GM21529 (cell line): ENCODE results near the gene PCSK5.
"Not testable (repeated sequence)": the region's sequence is repeated elsewhere in the genome, so short reads cannot be mapped to it uniquely, and the experiment has no call there.

Experiments
- ATAC-seq: cut with Tn5 transposase; IDR thresholded peaks from one replicate; pipeline ENCODE4 v1.9.1; 2021; ENCODE audit not compliant: unreplicated experiment

PCSK5 gene

GRCh38 chr9:76341616-76342015 is 451.1 kb downstream of the PCSK5 start:
- ATAC-seq: no peak

GRCh38 chr9:76342201-76342600 is 451.7 kb downstream of the PCSK5 start:
- no peak for ATAC-seq

- no peak for ATAC-seq
These were observed 452.4 kb downstream of the PCSK5 start for GRCh38 chr9:76342858-76343257.

- no peak for ATAC-seq
These were observed 459.4 kb downstream of the PCSK5 start for GRCh38 chr9:76349865-76350264.

- peak; percentile 51 for ATAC-seq
These were observed 460.5 kb downstream of the PCSK5 start for GRCh38 chr9:76351006-76351405.

GRCh38 chr9:76352026-76352620 is 461.6 kb downstream of the PCSK5 start:
- ATAC-seq: no peak

- no peak for ATAC-seq
These were observed 462.8 kb downstream of the PCSK5 start for GRCh38 chr9:76353280-76353679.

GRCh38 chr9:76354221-76354620 is 463.7 kb downstream of the PCSK5 start:
- ATAC-seq: no peak

GRCh38 chr9:76355886-76356285 is 465.4 kb downstream of the PCSK5 start:
- no peak for ATAC-seq

- no peak for ATAC-seq
These were observed 467.1 kb downstream of the PCSK5 start for GRCh38 chr9:76357555-76357954.

- no peak for ATAC-seq
These were observed 468.3 kb downstream of the PCSK5 start for GRCh38 chr9:76358628-76359280.

- no peak for ATAC-seq
These were observed 468.9 kb downstream of the PCSK5 start for GRCh38 chr9:76359365-76359764.

GRCh38 chr9:76359766-76360165 is 469.3 kb downstream of the PCSK5 start:
- no peak for ATAC-seq

GRCh38 chr9:76362332-76363031 is 472.0 kb downstream of the PCSK5 start:
- ATAC-seq: not testable (repeated sequence)

- ATAC-seq: no peak
These were observed 472.5 kb downstream of the PCSK5 start for GRCh38 chr9:76363032-76363395.

- ATAC-seq: no peak
These were observed 474.6 kb downstream of the PCSK5 start for GRCh38 chr9:76365028-76365427.

GRCh38 chr9:76366275-76366674 is 475.8 kb downstream of the PCSK5 start:
- no peak for ATAC-seq

GRCh38 chr9:76369583-76369982 is 479.1 kb downstream of the PCSK5 start:
- no peak for ATAC-seq

- ATAC-seq: no peak
These were observed 480.0 kb downstream of the PCSK5 start for GRCh38 chr9:76370396-76371023.

GRCh38 chr9:76371901-76372300 is 481.4 kb downstream of the PCSK5 start:
- ATAC-seq: no peak

GRCh38 chr9:76372336-76372735 is 481.9 kb downstream of the PCSK5 start:
- ATAC-seq: no peak
